ENCODE measurements around the gene ZNF407.

ZNF407 gene

GRCh38 chr18:75063615-75064512, 466.2 kb downstream of the ZNF407 start:
- TF ChIP-seq GATA3 (IDR thresholded peaks at IDR 0.05; ENCODE audit: low read depth, low read length) (no peak), GATA2 (IDR thresholded peaks at IDR 0.05; ENCODE audit: low read depth, low read length) (no peak)

- TF ChIP-seq GATA2 (IDR thresholded peaks at IDR 0.05; ENCODE audit: low read depth, low read length) (no peak), GATA3 (IDR thresholded peaks at IDR 0.05; ENCODE audit: low read depth, low read length) (no peak)
Measured at GRCh38 chr18:75064513-75064905, 466.8 kb downstream of the ZNF407 start.

- TF ChIP-seq GATA2 (IDR thresholded peaks at IDR 0.05; ENCODE audit: low read depth, low read length) (peak; percentile 67), GATA3 (IDR thresholded peaks at IDR 0.05; ENCODE audit: low read depth, low read length) (no peak)
Measured at GRCh38 chr18:75065251-75066000, 467.8 kb downstream of the ZNF407 start.

- no peak for TF ChIP-seq GATA2 (IDR thresholded peaks at IDR 0.05; ENCODE audit: low read depth, low read length)
- TF ChIP-seq GATA3 (IDR thresholded peaks at IDR 0.05; ENCODE audit: low read depth, low read length): no peak
Measured at GRCh38 chr18:75066021-75066880, 468.6 kb downstream of the ZNF407 start.

GRCh38 chr18:75066936-75067335, 469.3 kb downstream of the ZNF407 start:
- no peak for TF ChIP-seq GATA3 (IDR thresholded peaks at IDR 0.05; ENCODE audit: low read depth, low read length)

GRCh38 chr18:75067996-75068645, 470.5 kb downstream of the ZNF407 start:
- TF ChIP-seq GATA2 (IDR thresholded peaks at IDR 0.05; ENCODE audit: low read depth, low read length) (no peak), GATA3 (IDR thresholded peaks at IDR 0.05; ENCODE audit: low read depth, low read length) (no peak)

- no peak for TF ChIP-seq GATA3 (IDR thresholded peaks at IDR 0.05; ENCODE audit: low read depth, low read length)
- no peak for TF ChIP-seq GATA2 (IDR thresholded peaks at IDR 0.05; ENCODE audit: low read depth, low read length)
Measured at GRCh38 chr18:75068682-75069435, 471.2 kb downstream of the ZNF407 start.

- no peak for TF ChIP-seq GATA3 (IDR thresholded peaks at IDR 0.05; ENCODE audit: low read depth, low read length)
Measured at GRCh38 chr18:75070235-75070624, 472.6 kb downstream of the ZNF407 start.

- TF ChIP-seq GATA3 (IDR thresholded peaks at IDR 0.05; ENCODE audit: low read depth, low read length) (no peak), GATA2 (IDR thresholded peaks at IDR 0.05; ENCODE audit: low read depth, low read length) (no peak)
Measured at GRCh38 chr18:75070625-75071483, 473.2 kb downstream of the ZNF407 start.

- no peak for TF ChIP-seq GATA2 (IDR thresholded peaks at IDR 0.05; ENCODE audit: low read depth, low read length)
- no peak for TF ChIP-seq GATA3 (IDR thresholded peaks at IDR 0.05; ENCODE audit: low read depth, low read length)
Measured at GRCh38 chr18:75071484-75071785, 473.8 kb downstream of the ZNF407 start.

GRCh38 chr18:75071866-75072671, 474.4 kb downstream of the ZNF407 start:
- TF ChIP-seq GATA3 (IDR thresholded peaks at IDR 0.05; ENCODE audit: low read depth, low read length) (no peak), GATA2 (IDR thresholded peaks at IDR 0.05; ENCODE audit: low read depth, low read length) (no peak)

Data from SH-SY5Y (cell line).